CD8-positive, alpha-beta memory T cell (primary cell): ENCODE results near the gene CORO7. TPM values are rescaled to one million over a fixed set of nuclear protein-coding genes. Genes with fewer than 3 reads are reported as not detected.
A peak's percentile ranks its signal among the peaks of the same experiment; 100 is the strongest.

Experiments
- CTCF ChIA-PET: fragments of 350-600 bp; sonication (Branson Sonifier 250); formaldehyde crosslinking; loops from one replicate; lab custom pipeline; 2021; ENCODE audit warnings: antibody characterized with exemption; lab: Charles Lee
- POLR2A ChIA-PET: fragments of 350-600 bp; sonication (Branson Sonifier 250); formaldehyde crosslinking; loops from one replicate; lab custom pipeline; 2021; ENCODE audit warnings: antibody characterized with exemption; lab: Charles Lee
- DNase-seq, 5 donors: peaks; one replicate each; pipeline versions ENCODE4 v3.0.0 to v3.0.0-alpha.2; 2020 to 2022; ENCODE audit warnings: mixed read lengths in 1 of 5
- H3K27ac ChIP-seq: one replicate; pipeline ENCODE4 v1.7.0; 2013; ENCODE audit warnings: low read depth, mild to moderate bottlenecking, low read length, moderate library complexity
- H3K27me3 ChIP-seq: 2 replicates; pipeline ENCODE4 v1.7.0; 2013; ENCODE audit warnings: low read length, mild to moderate bottlenecking; ENCODE audit not compliant: insufficient read depth, poor library complexity, severe bottlenecking
- H3K36me3 ChIP-seq: 2 replicates; pipeline ENCODE4 v1.7.0; 2013; ENCODE audit warnings: mild to moderate bottlenecking, low read length, moderate library complexity; ENCODE audit not compliant: insufficient read depth
- H3K4me1 ChIP-seq: 2 replicates; pipeline ENCODE4 v1.7.0; 2013; ENCODE audit warnings: mild to moderate bottlenecking, low read length, moderate library complexity; ENCODE audit not compliant: insufficient read depth
- H3K4me3 ChIP-seq: 2 replicates; pipeline ENCODE4 v1.7.0; 2013; ENCODE audit warnings: mild to moderate bottlenecking, low read length
- H3K9me3 ChIP-seq: 2 replicates; pipeline ENCODE4 v1.7.0; 2013; ENCODE audit warnings: mild to moderate bottlenecking, low read length
- H3K27ac Mint-ChIP-seq, 8 donors: one replicate each; pipeline ENCODE4 v1.8.0; 2020 to 2021; ENCODE audit warnings: mixed read lengths in 8 of 8, mild to moderate bottlenecking in 6 of 8, inconsistent platforms in 3 of 8, moderate library complexity in 3 of 8
- H3K27me3 Mint-ChIP-seq, 2 donors: one replicate each; pipeline ENCODE4 v1.8.0; 2020 to 2021; ENCODE audit warnings: mixed read lengths in 2 of 2, mild to moderate bottlenecking in 1 of 2, moderate library complexity in 1 of 2
- H3K36me3 Mint-ChIP-seq, 3 donors: one replicate each; pipeline ENCODE4 v1.8.0; 2020 to 2021; ENCODE audit warnings: mixed read lengths in 3 of 3, inconsistent platforms in 1 of 3, mild to moderate bottlenecking in 1 of 3
- H3K4me1 Mint-ChIP-seq, 3 donors: one replicate each; pipeline ENCODE4 v1.8.0; 2020 to 2021; ENCODE audit warnings: mixed read lengths in 3 of 3, inconsistent platforms in 1 of 3, mild to moderate bottlenecking in 1 of 3
- H3K4me3 Mint-ChIP-seq, 7 donors: one replicate each; pipeline ENCODE4 v1.8.0; 2020 to 2021; ENCODE audit warnings: mixed read lengths in 7 of 7, mild to moderate bottlenecking in 6 of 7, moderate library complexity in 4 of 7, inconsistent platforms in 2 of 7
- H3K9me3 Mint-ChIP-seq, 5 donors: one replicate each; pipeline ENCODE4 v1.8.0; 2020 to 2022; ENCODE audit warnings: mixed read lengths in 5 of 5, mild to moderate bottlenecking in 3 of 5, moderate library complexity in 2 of 5, inconsistent platforms in 1 of 5
- polyA plus RNA-seq: library from polyadenylated mRNA; unstranded; fragments of 300-500 nt; fragmentation: Illumina TruSeq; gene quantifications from one replicate; pipeline ENCODE4 v1.2.3, GENCODE V29; 2021
- total RNA-seq, 2 experiments: library from RNA; stranded (reverse); gene quantifications; one replicate each; pipeline ENCODE4 v1.2.3, GENCODE V29; 2021

CORO7 gene
- total and polyA plus RNA-seq, 3 experiments from 2014 or later, result 92.0 to 129 (median 96.3) TPM

GRCh38 chr16:4320571-4321137, 95.7 kb downstream of the CORO7 start:
- Mint-ChIP-seq H3K4me3 (no peak overlapping the region), H3K9me3 (no peaks in the 10 kb centered on the region), H3K27ac (no peak overlapping the region), H3K4me1 (peaks cover 4 to 11% (median 7%) of the 10 kb centered on the region in 3 donors), H3K36me3 (no peaks in the 10 kb centered on the region), H3K27me3 (no peaks in the 10 kb centered on the region)
- DNase-seq, result no peak
- Histone ChIP-seq H3K9me3 (no peaks in the 10 kb centered on the region), H3K36me3 (no peaks in the 10 kb centered on the region), H3K27ac (no peak overlapping the region), H3K4me1 (peaks cover 13% of the 10 kb centered on the region), H3K27me3 (no peaks in the 10 kb centered on the region), H3K4me3 (no peak overlapping the region)
- ChIA-PET POLR2A (no interaction called here), CTCF (no interaction called here)

- H3K27me3 Mint-ChIP-seq, result peaks cover 3% of the 10 kb centered on the region in 2 donors
- ChIA-PET POLR2A (interaction anchor here (1.0 kb wide), 1 partner anchor 46 kb away, joined by 3 read pairs; no protein-coding TSS in a partner anchor), CTCF (interaction anchor here (1.4 kb wide), 1 partner anchor 10 kb away, joined by 3 read pairs; no protein-coding TSS in a partner anchor)
Observed at GRCh38 chr16:4319454-4320421, 96.7 kb downstream of the CORO7 start.

GRCh38 chr16:4318967-4319366, 97.4 kb downstream of the CORO7 start:
- Mint-ChIP-seq H3K27ac (peak overlapping the region in 1 of 8 donors; percentile 69), H3K4me1 (peaks cover 13 to 22% (median 18%) of the 10 kb centered on the region in 3 donors), H3K36me3 (peaks cover 0 to 2% (median 0%) of the 10 kb centered on the region in 3 donors), H3K9me3 (no peaks in the 10 kb centered on the region), H3K4me3 (peak overlapping the region in 2 of 7 donors; percentile 53 to 85), H3K27me3 (peaks cover 9 to 11% of the 10 kb centered on the region in 2 donors)
- no peak overlapping the region for H3K27ac ChIP-seq
- no peaks in the 10 kb centered on the region for H3K9me3 ChIP-seq
- H3K4me3 ChIP-seq, result no peak overlapping the region
- H3K4me1 ChIP-seq, result peaks cover 21% of the 10 kb centered on the region
- H3K36me3 ChIP-seq, result no peaks in the 10 kb centered on the region
- peaks cover 8% of the 10 kb centered on the region for H3K27me3 ChIP-seq
- DNase-seq, result no peak
- ChIA-PET POLR2A (interaction anchor here (1.0 kb wide), 1 partner anchor 45 kb away, joined by 3 read pairs; no protein-coding TSS in a partner anchor), CTCF (interaction anchor here (1.4 kb wide), 1 partner anchor 9 kb away, joined by 3 read pairs; no protein-coding TSS in a partner anchor)

More at GRCh38 chr16:4319454-4320421, 96.7 kb downstream of the CORO7 start:
- no peaks in the 10 kb centered on the region for H3K36me3 ChIP-seq
- H3K27ac Mint-ChIP-seq, result peak overlapping the region in 4 of 8 donors; percentile 42 to 69 (median 54)
- no peaks in the 10 kb centered on the region for H3K9me3 Mint-ChIP-seq
- no peaks in the 10 kb centered on the region for H3K36me3 Mint-ChIP-seq
- peaks cover 16% of the 10 kb centered on the region for H3K4me1 ChIP-seq
- H3K4me3 ChIP-seq, result no peak overlapping the region
- H3K4me1 Mint-ChIP-seq, result peaks cover 6 to 14% (median 10%) of the 10 kb centered on the region in 3 donors
- H3K27ac ChIP-seq, result no peak overlapping the region
- peak; percentile 37 to 76 (median 58) for DNase-seq
- H3K4me3 Mint-ChIP-seq, result peak overlapping the region in 2 of 7 donors; percentile 53 to 85
- H3K9me3 ChIP-seq, result no peaks in the 10 kb centered on the region
- H3K27me3 ChIP-seq, result peaks cover under 1% of the 10 kb centered on the region

- POLR2A ChIA-PET, result interaction anchor here (1.0 kb wide), 1 partner anchor 45 kb away, joined by 3 read pairs; no protein-coding TSS in a partner anchor
- Histone ChIP-seq H3K36me3 (no peaks in the 10 kb centered on the region), H3K9me3 (no peaks in the 10 kb centered on the region), H3K27me3 (peaks cover 13% of the 10 kb centered on the region), H3K4me1 (peaks cover 21% of the 10 kb centered on the region), H3K27ac (no peak overlapping the region), H3K4me3 (no peak overlapping the region)
- peaks cover 9 to 11% of the 10 kb centered on the region in 2 donors for H3K27me3 Mint-ChIP-seq
- H3K4me1 Mint-ChIP-seq, result peaks cover 15 to 23% (median 18%) of the 10 kb centered on the region in 3 donors
- DNase-seq, result no peak
- peaks cover 0 to 2% (median 0%) of the 10 kb centered on the region in 3 donors for H3K36me3 Mint-ChIP-seq
- H3K9me3 Mint-ChIP-seq, result no peaks in the 10 kb centered on the region
- peak overlapping the region in 2 of 7 donors; percentile 34 to 45 for H3K4me3 Mint-ChIP-seq
- H3K27ac Mint-ChIP-seq, result no peak overlapping the region
- CTCF ChIA-PET, result interaction anchor here (1.4 kb wide), 1 partner anchor 9 kb away, joined by 3 read pairs; no protein-coding TSS in a partner anchor
Observed at GRCh38 chr16:4318451-4318910, 97.9 kb downstream of the CORO7 start.

GRCh38 chr16:4317532-4318450, 98.6 kb downstream of the CORO7 start:
- Histone ChIP-seq H3K4me1 (peaks cover 21% of the 10 kb centered on the region), H3K4me3 (no peak overlapping the region), H3K27me3 (peaks cover 13% of the 10 kb centered on the region), H3K36me3 (no peaks in the 10 kb centered on the region), H3K27ac (no peak overlapping the region), H3K9me3 (no peaks in the 10 kb centered on the region)
- Mint-ChIP-seq H3K27ac (no peak overlapping the region), H3K36me3 (peaks cover 0 to 2% (median 0%) of the 10 kb centered on the region in 3 donors), H3K9me3 (no peaks in the 10 kb centered on the region), H3K4me3 (peak overlapping the region in 3 of 7 donors; percentile 27 to 47 (median 32)), H3K4me1 (peaks cover 15 to 23% (median 18%) of the 10 kb centered on the region in 3 donors), H3K27me3 (peaks cover 9 to 11% of the 10 kb centered on the region in 2 donors)
- DNase-seq, result no peak
- ChIA-PET CTCF (interaction anchor here (1.1 kb wide), 1 partner anchor 10 kb away, joined by 3 read pairs; no protein-coding TSS in a partner anchor), POLR2A (no interaction called here)

GRCh38 chr16:4316864-4317531, 99.4 kb downstream of the CORO7 start:
- H3K27me3 ChIP-seq, result peaks cover 13% of the 10 kb centered on the region
- POLR2A ChIA-PET, result interaction anchor here (0.9 kb wide), 1 partner anchor 43 kb away, joined by 3 read pairs; no protein-coding TSS in a partner anchor

More at GRCh38 chr16:4316864-4317531, 99.4 kb downstream of the CORO7 start:
- Histone ChIP-seq H3K9me3 (no peaks in the 10 kb centered on the region), H3K4me3 (no peak overlapping the region), H3K36me3 (no peaks in the 10 kb centered on the region), H3K27ac (no peak overlapping the region), H3K4me1 (peaks cover 21% of the 10 kb centered on the region)
- H3K27ac Mint-ChIP-seq, result no peak overlapping the region
- no peaks in the 10 kb centered on the region for H3K9me3 Mint-ChIP-seq
- peaks cover 0 to 2% (median 0%) of the 10 kb centered on the region in 3 donors for H3K36me3 Mint-ChIP-seq
- CTCF ChIA-PET, result interaction anchor here (1.1 kb wide), 2 partner anchors 9 to 13 kb away, joined by 3 read pairs; no protein-coding TSS in a partner anchor
- DNase-seq, result no peak
- peaks cover 9 to 11% of the 10 kb centered on the region in 2 donors for H3K27me3 Mint-ChIP-seq
- peaks cover 15 to 23% (median 18%) of the 10 kb centered on the region in 3 donors for H3K4me1 Mint-ChIP-seq
- H3K4me3 Mint-ChIP-seq, result peak overlapping the region in 3 of 7 donors; percentile 15 to 44 (median 27)
